GM23248 (cell line): ENCODE measurements around the gene CREB3L2. TPM values are rescaled to one million over a fixed set of nuclear protein-coding genes. Genes with fewer than 3 reads are reported as not detected.

Experiments used
- DNase-seq: peaks from one replicate; pipeline ENCODE4 v3.0.0-alpha.2; 2015
- H2AFZ ChIP-seq: fragments of 200-600 bp; sonication (generic); 2 replicates; pipeline ENCODE4 v1.6.1; 2016; ENCODE audit warnings: antibody characterized with exemption
- H3F3A ChIP-seq: fragments of 200-600 bp; sonication (generic); 2 replicates; pipeline ENCODE4 v1.6.1; 2016; ENCODE audit warnings: mild to moderate bottlenecking, antibody characterized with exemption, mixed run types; ENCODE audit not compliant: insufficient read depth
- H3K27ac ChIP-seq: fragments of 200-600 bp; sonication (generic); 2 replicates; pipeline ENCODE4 v1.5.1; 2016; ENCODE audit warnings: mild to moderate bottlenecking
- H3K27me3 ChIP-seq: fragments of 200-600 bp; sonication (generic); replicated peaks from 2 replicates; pipeline ENCODE4 v1.6.1; 2016; ENCODE audit warnings: mild to moderate bottlenecking; ENCODE audit not compliant: insufficient read depth
- H3K36me3 ChIP-seq: fragments of 200-600 bp; sonication (generic); 2 replicates; pipeline ENCODE4 v1.6.1; 2016; ENCODE audit warnings: low read depth, mild to moderate bottlenecking
- H3K4me1 ChIP-seq: fragments of 200-600 bp; sonication (generic); 2 replicates; pipeline ENCODE4 v1.6.1; 2016; ENCODE audit warnings: mild to moderate bottlenecking; ENCODE audit not compliant: insufficient read depth
- H3K4me2 ChIP-seq: fragments of 200-600 bp; sonication (generic); one replicate; pipeline ENCODE4 v1.6.1; 2016; ENCODE audit warnings: mild to moderate bottlenecking; ENCODE audit not compliant: unreplicated experiment
- H3K4me3 ChIP-seq: fragments of 200-600 bp; sonication (generic); 2 replicates; pipeline ENCODE4 v1.5.1; 2016; ENCODE audit warnings: mild to moderate bottlenecking
- H3K79me2 ChIP-seq: fragments of 200-600 bp; sonication (generic); 2 replicates; pipeline ENCODE4 v1.6.1; 2016; ENCODE audit warnings: mild to moderate bottlenecking; ENCODE audit not compliant: insufficient read depth
- H3K9ac ChIP-seq: fragments of 200-600 bp; sonication (generic); 2 replicates; pipeline ENCODE4 v1.6.1; 2016; ENCODE audit warnings: mild to moderate bottlenecking
- H3K9me2 ChIP-seq: fragments of 200-600 bp; sonication (generic); 2 replicates; pipeline ENCODE4 v1.6.1; 2016; ENCODE audit warnings: mixed run types, mild to moderate bottlenecking, moderate library complexity; ENCODE audit not compliant: insufficient read depth
- H3K9me3 ChIP-seq: fragments of 200-600 bp; sonication (generic); one replicate; pipeline ENCODE4 v1.6.1; 2017; ENCODE audit warnings: low read depth
- H4K20me1 ChIP-seq: fragments of 200-600 bp; sonication (generic); 2 replicates; pipeline ENCODE4 v1.6.0; 2016; ENCODE audit not compliant: insufficient read depth
- EZH2 ChIP-seq: fragments of 200-600 bp; sonication (generic); IDR thresholded peaks from 2 replicates; pipeline ENCODE4 v1.6.1; 2018; ENCODE audit warnings: antibody characterized with exemption, mild to moderate bottlenecking; ENCODE audit not compliant: insufficient read depth, poor library complexity, severe bottlenecking
- EZH2phosphoT487 ChIP-seq: fragments of 200-600 bp; sonication (generic); IDR thresholded peaks from 2 replicates; pipeline ENCODE4 v1.6.1; 2018; ENCODE audit warnings: antibody characterized with exemption, moderate library complexity, mild to moderate bottlenecking, low read depth; ENCODE audit not compliant: insufficient read depth
- WGBS, 2 experiments: methylation state at CpG; one replicate each; pipeline ENCODE4 v1.1.6; 2015 to 2017; ENCODE audit warnings: low lambda C conversion rate in 2 of 2, low coverage in 1 of 2; ENCODE audit errors: missing lambda C conversion rate in 2 of 2; 5-methylcytosine and 5-hydroxymethylcytosine counted together
- in situ Hi-C: fragments of 300-500 bp; cut with MboI; formaldehyde crosslinking; loops from 2 replicates; pipeline ENCODE4 v1.15.0; 2020
- polyA plus RNA-seq: library from polyadenylated mRNA; unstranded; fragments of >200 nt; fragmentation: Nextera tagmentation; extraction: Ambion mirVana; gene quantifications from 2 replicates; pipeline ENCODE4 v1.2.1, GENCODE V29; 2016
- total RNA-seq: library from RNA; depleted of rRNA; stranded (reverse); fragments of >200 nt; shearing (Covaris generic); gene quantifications from 2 replicates; pipeline ENCODE4 v1.2.3, GENCODE V29; 2014

Gene CREB3L2
- total and polyA plus RNA-seq, 2 experiments from 2014 or later: 43.7 to 53.7 TPM

DNA sequence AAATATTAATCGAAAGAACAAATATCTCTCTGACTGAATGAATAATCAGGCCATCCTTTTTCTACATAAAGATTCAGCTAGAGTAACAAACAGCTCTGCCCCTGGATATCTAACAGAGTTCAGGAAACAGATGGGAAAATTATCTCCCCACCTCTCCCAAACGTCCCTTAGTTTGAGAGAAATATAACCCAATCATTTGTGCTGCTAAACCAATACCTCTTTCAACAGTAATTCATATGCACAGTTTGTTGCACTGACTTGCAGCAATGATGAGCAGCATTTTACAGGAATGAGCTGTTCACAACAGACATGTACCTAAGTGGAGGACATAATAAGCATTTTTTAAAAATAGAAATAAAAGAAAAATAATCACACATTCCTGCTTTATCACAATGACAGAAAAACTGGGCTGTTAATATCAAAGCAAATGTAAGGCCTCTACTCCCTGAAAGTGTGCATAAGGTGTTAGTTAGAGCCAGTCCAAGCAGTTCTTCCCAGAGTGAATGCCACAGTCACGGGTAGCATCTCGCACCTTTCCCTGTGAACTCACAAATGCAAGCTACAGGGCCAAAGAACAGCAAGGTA lies 2.3 kb downstream of the CREB3L2 start:
- Histone ChIP-seq H3K4me2 (peak overlapping the region; percentile 98), H3K79me2 (peaks cover 78% of the 10 kb centered on the region), H2AFZ (no peak overlapping the region), H3K9ac (peak overlapping the region; percentile 99), H3K9me2 (no peaks in the 10 kb centered on the region), H3K36me3 (no peaks in the 10 kb centered on the region), H3K27me3 (no peaks in the 10 kb centered on the region), H3K9me3 (no peaks in the 10 kb centered on the region), H4K20me1 (no peaks in the 10 kb centered on the region), H3K27ac (peak overlapping the region; percentile 96), H3K4me1 (peaks cover 39% of the 10 kb centered on the region), H3K4me3 (peak overlapping the region; percentile 89), H3F3A (peaks cover 51% of the 10 kb centered on the region)
- in situ Hi-C loops: no loop called here
- TF ChIP-seq EZH2phosphoT487 (no peak), EZH2 (no peak)
- WGBS, 2 experiments: 5 to 7% methylated on average over 4 of the region's 4 CpGs
- no peak for DNase-seq

- Histone ChIP-seq H3F3A (peaks cover 65% of the 10 kb centered on the region), H3K4me2 (peak overlapping the region; percentile 98), H2AFZ (no peak overlapping the region), H3K4me3 (peak overlapping the region; percentile 89), H3K9me3 (no peaks in the 10 kb centered on the region), H3K36me3 (no peaks in the 10 kb centered on the region), H3K4me1 (peaks cover 49% of the 10 kb centered on the region), H4K20me1 (no peaks in the 10 kb centered on the region), H3K9ac (peak overlapping the region; percentile 99), H3K9me2 (no peaks in the 10 kb centered on the region), H3K27ac (peak overlapping the region; percentile 96), H3K79me2 (peaks cover 92% of the 10 kb centered on the region), H3K27me3 (no peaks in the 10 kb centered on the region)
- in situ Hi-C loops: no loop called here
- no peak for DNase-seq
- TF ChIP-seq EZH2phosphoT487 (no peak), EZH2 (no peak)
- 0% methylated on average over 1 of the region's 1 CpG for WGBS, 2 experiments
These were observed 3.6 kb downstream of the CREB3L2 start for GRCh38 chr7:137998250-137998649.

- in situ Hi-C loops: no loop called here
- Histone ChIP-seq H3K9me2 (no peaks in the 10 kb centered on the region), H3K4me1 (peaks cover 62% of the 10 kb centered on the region), H3K4me2 (peak overlapping the region; percentile 98), H3K9me3 (no peaks in the 10 kb centered on the region), H3K79me2 (peaks cover 100% of the 10 kb centered on the region), H3K27ac (peak overlapping the region; percentile 30; the same call in 1 of the 2 replicates), H3F3A (peaks cover 78% of the 10 kb centered on the region), H2AFZ (no peak overlapping the region), H3K27me3 (no peaks in the 10 kb centered on the region), H3K4me3 (peak overlapping the region; percentile 35), H4K20me1 (no peaks in the 10 kb centered on the region), H3K9ac (0 out of 2 replicates have a peak overlapping the region, but pooled peaks have one; percentile 29), H3K36me3 (no peaks in the 10 kb centered on the region)
- whole genome bisulfite sequencing, 2 experiments: 37 to 40% methylated on average over 3 of the region's 3 CpGs
- no peak for DNase-seq
- no peak for TF ChIP-seq EZH2phosphoT487
- no peak for TF ChIP-seq EZH2
These were observed 5.0 kb downstream of the CREB3L2 start for GRCh38 chr7:137996871-137997270.

DNA sequence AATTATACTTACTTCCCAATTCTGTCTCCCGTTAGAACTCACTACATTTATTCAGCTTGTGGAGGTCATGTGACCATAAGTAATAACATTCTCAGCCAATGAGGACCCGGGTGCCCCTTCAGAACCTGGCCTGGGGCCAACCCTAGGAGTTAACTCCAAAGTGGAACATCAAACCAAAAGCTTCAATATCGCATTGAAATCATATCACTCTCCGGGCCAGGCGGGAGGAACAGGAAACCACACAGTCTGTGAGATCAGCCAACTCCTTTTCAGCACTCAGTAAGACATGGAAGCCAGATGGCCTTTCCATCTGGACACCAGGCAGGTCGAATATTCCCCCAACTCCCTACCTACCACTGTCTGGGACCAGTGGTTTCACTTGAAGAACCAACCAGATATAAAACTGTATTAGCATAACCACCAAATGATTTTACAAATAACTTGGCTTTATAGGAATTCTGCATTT lies 5.5 kb downstream of the CREB3L2 start:
- peak overlapping the region; percentile 30 for H3K27ac ChIP-seq
- no peaks in the 10 kb centered on the region for H4K20me1 ChIP-seq
- H3K79me2 ChIP-seq: peaks cover 100% of the 10 kb centered on the region
- peak overlapping the region; percentile 35 for H3K4me3 ChIP-seq
- H3K4me2 ChIP-seq: peak overlapping the region; percentile 98
- H3K36me3 ChIP-seq: no peaks in the 10 kb centered on the region
- DNase-seq: peak; percentile 59
- H3K27me3 ChIP-seq: no peaks in the 10 kb centered on the region
- in situ Hi-C loops: no loop called here
- TF ChIP-seq EZH2: no peak
- peak overlapping the region; percentile 29; the same call in 1 of the 2 replicates for H3K9ac ChIP-seq
- peaks cover 66% of the 10 kb centered on the region for H3K4me1 ChIP-seq
- H3K9me2 ChIP-seq: no peaks in the 10 kb centered on the region
- no peak overlapping the region for H2AFZ ChIP-seq
- H3K9me3 ChIP-seq: no peaks in the 10 kb centered on the region
- peaks cover 83% of the 10 kb centered on the region for H3F3A ChIP-seq
- WGBS, 2 experiments: 8% methylated on average over 6 of the region's 6 CpGs
